COR-L47 (cell line): ENCODE results near the gene TMEM123.
"Not testable (repeated sequence)": the region's sequence is repeated elsewhere in the genome, so short reads cannot be mapped to it uniquely, and the experiment has no call there.

Source experiments
- DNase-seq: peaks from one replicate; lab custom pipeline; 2025; lab: John Stamatoyannopoulos, UW

The TMEM123 gene

DNA sequence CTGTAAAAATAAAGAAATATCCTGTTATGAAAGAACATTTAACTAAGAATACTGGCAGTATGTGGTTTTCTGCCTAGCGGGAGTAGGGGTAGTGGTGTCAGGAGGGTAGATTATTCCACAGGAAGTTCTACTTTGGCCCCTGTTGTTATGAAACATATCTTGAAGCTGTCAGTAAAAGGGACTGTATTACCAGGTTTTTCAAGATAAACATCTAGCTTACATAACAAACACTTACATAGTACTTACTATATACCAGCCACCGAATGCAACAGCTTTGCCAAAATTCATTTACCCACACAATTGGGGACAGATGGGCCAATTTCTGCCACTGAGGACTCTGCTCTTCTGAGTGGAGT is 3.7 kb downstream of the TMEM123 start:
- DNase-seq: no peak

- no peak for DNase-seq
Measured at GRCh38 chr11:102447941-102448868, 4.4 kb downstream of the TMEM123 start.

DNA sequence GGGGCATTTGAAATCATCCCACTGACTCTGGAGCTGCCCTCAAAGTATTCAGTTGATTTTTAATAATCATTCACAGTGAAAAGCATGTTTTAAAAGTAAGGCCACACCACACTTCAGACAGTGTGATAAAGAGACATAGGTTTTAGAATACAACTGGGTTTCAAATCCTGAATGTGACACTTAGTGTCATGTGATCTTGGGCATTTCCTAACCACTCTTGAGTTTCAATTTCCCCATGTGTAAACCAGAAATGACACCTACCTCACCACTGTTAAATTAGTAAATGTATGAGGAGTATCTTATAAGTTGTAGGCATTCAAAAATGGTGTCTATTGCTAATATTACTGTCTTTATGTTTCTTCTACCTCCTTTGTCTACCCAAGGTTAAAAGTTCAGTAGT is 5.4 kb downstream of the TMEM123 start:
- DNase-seq: no peak

DNA sequence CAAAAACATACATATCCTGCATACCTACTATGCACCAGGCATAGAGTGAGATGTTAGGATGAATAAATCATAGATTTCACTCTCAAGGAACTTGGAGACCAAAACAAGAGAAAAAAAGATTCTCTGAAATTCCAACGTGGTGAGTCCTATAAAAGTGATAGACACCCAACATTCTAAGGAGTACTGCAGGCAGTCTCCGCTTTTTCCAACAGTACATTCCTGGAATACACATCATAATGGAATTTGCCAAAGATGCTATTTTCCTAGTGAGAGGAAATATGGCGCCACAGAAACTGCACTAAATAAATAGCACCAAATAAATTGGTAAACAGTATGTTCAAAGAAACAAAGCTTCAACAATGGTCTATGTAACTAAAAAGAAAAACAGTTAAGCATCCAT is 6.0 kb downstream of the TMEM123 start:
- DNase-seq: no peak

DNA sequence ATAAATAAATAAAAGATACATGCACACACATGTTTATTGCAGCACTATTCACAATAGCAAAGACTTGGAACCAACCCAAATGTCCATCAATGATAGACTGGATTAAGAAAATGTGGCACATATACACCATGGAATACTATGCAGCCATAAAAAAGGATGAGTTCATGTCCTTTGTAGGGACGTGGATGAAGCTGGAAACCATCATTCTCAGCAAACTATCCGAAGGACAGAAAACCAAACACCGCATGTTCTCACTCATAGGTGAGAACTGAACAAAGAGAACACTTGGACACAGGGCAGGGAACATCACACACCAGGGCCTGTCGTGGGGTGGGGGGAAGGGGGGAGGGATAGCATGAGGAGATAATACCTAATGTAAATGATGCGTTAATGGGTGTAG is 7.9 kb downstream of the TMEM123 start:
- DNase-seq: not testable (repeated sequence)

DNA sequence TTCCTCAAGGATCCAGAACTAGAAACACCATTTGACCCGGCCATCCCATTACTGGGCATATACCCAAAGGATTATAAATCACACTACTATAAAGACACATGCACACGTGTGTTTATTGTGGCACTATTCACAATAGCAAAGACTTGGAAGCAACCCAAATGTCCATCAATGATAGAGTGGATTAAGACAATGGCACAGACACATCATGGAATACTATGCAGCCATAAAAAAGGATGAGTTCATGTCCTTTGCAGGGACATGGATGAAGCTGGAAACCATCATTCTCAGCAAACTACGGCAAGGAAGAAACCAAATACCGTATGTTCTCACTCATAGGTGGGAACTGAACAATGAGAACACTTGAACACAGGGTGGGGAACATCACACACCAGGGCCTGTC is 8.4 kb downstream of the TMEM123 start:
- DNase-seq: not testable (repeated sequence)

DNA sequence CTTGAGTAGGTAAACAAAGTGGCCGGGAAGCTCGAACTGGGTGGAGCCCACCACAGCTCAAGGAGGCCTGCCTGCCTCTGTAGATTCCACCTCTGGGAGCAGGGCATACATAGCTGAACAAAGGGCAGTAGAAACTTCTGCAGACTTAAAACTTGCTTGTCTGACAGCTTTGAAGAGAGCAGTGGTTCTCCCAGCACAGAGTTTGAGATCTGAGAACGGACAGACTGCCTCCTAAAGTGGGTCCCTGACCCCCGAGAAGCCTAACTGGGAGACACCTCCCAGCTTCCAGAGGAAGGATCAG is 13.6 kb downstream of the TMEM123 start:
- not testable (repeated sequence) for DNase-seq

- no peak for DNase-seq
Measured at GRCh38 chr11:102438311-102439062, 14.1 kb downstream of the TMEM123 start.

- no peak for DNase-seq
Measured at GRCh38 chr11:102437727-102438126, 14.8 kb downstream of the TMEM123 start.

DNA sequence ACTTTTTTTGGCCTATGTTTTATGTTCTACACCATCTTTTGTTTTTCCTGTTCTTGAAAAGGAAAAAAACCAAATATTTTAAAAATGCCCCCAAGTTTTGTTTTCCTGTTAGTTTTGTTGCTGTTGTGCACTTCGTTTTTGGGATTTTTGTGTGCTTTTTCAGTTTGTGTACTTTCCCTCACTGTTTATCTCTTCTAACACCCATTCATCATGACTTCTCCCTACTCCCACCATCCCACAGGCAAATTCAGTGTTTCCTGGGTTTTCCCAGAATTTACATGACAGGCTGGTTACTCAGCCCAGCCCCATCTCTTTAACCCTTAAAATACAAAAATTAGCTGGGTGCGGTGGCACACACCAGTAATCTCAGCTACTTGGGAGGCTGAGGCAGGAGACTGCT is 15.6 kb downstream of the TMEM123 start:
- DNase-seq: no peak

- DNase-seq: no peak
Measured at GRCh38 chr11:102436561-102436960, 16.0 kb downstream of the TMEM123 start.

DNA sequence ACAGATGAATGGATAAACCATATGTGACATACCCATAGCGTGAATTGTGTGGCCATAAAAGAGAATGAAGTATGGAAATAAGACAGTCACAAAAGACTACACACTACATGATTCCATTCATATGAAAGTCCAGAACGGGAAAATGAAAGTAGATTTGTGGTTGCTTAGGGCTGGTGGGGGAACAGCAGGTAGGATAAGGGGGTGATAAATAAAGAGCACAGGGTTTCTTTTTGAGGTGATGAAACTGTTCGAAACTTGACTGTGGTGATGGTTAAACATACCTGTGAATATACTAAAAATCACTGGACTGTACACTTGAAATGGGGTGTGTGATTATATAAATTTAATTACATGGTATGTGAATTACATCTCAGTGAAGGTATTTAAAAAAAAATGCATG is 16.9 kb downstream of the TMEM123 start:
- no peak for DNase-seq

GRCh38 chr11:102433571-102433970 is 19.0 kb downstream of the TMEM123 start:
- not testable (repeated sequence) for DNase-seq

DNA sequence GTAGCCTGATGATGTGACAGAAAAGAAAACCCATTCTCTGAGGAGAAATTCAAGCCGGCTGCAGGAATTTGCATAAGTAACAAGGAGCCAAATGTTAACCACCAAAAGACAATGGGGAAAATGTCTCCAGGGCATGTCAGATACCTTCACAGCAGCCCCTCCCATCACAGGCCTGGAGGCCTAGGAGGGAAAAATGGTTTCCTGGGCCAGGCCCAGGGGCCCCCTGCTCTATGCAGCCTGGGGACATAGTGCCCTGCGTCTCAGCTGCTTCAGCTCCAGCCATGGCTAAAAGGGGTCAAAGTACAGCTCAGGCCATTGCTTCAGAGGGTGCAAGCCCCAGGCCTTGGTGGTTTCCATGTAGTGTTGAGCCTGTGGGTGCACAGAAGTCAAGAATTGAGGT is 20.0 kb downstream of the TMEM123 start:
- DNase-seq: not testable (repeated sequence)

- no peak for DNase-seq
Measured at GRCh38 chr11:102431404-102431803, 21.2 kb downstream of the TMEM123 start.

GRCh38 chr11:102430158-102430836 is 22.3 kb downstream of the TMEM123 start:
- DNase-seq: no peak

DNA sequence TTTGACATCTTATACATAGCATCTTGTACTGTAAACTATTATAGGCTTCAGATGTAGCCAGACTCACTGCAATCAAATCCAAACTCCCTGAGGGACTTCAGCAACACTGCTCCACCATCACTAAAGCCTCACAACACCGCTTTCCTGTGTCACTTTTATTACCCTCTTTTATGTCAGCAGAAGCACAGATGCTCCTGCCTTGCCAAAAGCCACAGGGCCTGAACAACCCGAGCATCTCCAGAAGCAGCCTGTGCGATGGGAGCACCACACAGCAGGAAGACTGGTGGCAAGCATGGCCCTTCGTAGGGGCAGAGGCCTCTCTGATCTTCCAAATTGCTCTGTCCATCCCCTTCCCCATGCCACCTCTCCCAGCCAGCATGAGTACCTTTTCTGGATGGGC is 22.9 kb downstream of the TMEM123 start:
- DNase-seq: no peak

DNA sequence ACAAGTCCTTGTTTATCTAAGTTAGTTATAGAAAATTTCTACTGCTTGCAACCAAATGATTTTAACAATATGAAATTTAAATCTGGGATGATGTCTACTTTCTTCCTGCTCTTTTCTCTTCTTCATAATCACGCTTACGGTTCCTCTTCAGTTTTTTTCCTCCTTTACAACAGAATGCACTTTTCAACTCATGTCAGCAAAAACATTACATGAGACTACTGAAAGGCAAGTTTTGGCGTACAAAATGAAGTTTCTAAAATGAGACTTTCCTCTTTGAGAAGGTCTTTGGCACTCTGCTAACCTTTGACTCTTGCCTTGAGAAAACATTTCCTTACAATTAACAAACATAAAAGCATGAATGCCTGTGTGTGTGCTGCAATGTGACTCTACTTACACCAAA is 23.3 kb downstream of the TMEM123 start:
- no peak for DNase-seq

DNA sequence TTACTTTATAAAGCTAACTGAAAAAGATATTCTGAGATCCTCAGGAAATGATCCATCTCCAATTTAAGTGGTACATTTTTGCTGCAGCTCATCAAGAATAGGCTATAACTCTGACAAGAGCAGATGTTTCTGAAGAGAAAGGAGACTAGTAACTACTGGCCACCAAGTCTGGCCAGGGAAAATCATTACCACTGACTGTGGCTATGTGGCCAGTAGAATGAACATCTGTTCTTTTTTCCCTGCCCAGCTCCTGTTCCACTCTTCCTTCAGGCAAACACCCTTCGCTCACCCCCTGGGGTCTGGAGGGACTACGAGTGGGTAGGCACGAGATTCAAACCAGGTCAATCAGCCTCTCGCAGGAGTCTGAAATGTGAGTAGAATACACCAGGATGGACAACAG is 23.9 kb downstream of the TMEM123 start:
- no peak for DNase-seq

- DNase-seq: no peak
Measured at GRCh38 chr11:102427068-102427467, 25.5 kb downstream of the TMEM123 start.

DNA sequence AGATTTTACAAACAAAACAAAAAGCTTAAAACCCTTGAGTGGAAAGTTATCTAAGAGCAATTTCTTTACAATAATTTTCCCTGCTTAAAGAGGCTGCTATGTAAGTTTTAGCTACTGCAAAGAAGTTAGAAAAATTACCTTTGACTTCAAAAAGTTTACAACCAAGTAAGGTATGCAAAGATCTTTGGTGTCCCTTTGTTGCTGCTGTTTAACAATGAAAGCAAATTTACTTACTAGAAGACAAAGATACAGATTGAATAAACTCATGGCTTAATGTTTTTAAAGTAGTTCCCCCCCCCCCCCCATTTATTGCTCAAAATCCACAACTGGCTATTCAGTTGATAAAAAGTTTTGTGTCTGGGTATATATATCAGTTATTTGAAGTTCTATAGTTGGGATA is 26.0 kb downstream of the TMEM123 start:
- DNase-seq: no peak

DNA sequence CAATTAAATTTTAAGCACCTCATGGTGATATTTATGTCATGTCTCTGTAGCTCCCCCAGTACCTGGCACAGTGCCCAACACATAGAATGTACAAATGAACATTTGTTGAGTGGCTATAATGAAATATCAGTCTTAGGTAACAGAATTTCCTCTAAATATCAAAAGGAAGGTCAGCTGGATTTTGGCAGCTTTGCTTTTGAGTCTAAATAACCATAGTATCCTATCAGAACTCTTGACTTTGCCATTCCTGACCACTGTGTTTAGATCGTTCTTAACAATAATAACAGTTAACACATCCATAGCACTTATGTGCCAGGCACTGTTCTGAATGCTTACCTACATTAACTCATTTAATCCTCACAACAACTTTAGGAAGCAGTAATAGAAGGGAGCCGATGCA is 26.6 kb downstream of the TMEM123 start:
- DNase-seq: peak; percentile 9

GRCh38 chr11:102423936-102424335 is 28.6 kb downstream of the TMEM123 start:
- DNase-seq: peak; percentile 54
